Upper lobe of left lung (tissue), 4 donors: ENCODE measurements around the gene VPS36.

Source experiments
- EP300 ChIP-seq, 4 donors: sonication (generic); formaldehyde crosslinking; IDR thresholded peaks; one replicate each; pipeline ENCODE4 v1.5.1; 2017; ENCODE audit warnings: antibody characterized with exemption in 4 of 4, control low read depth in 2 of 4
- POLR2A ChIP-seq, 4 donors: fragments of 450-650 bp; IDR thresholded peaks; one replicate each; pipeline ENCODE4 v1.5.1; 2016 to 2017; ENCODE audit warnings: antibody characterized with exemption in 4 of 4, mild to moderate bottlenecking in 2 of 4
- POLR2AphosphoS5 ChIP-seq, 2 donors: sonication (generic); formaldehyde crosslinking; IDR thresholded peaks; one replicate each; pipeline ENCODE4 v1.5.1; 2017; ENCODE audit warnings: antibody characterized with exemption in 2 of 2
- TF ChIP-seq, protein P1 (sequence below), 6 experiments: fragments of 450-650 bp in 4 of 6; fragments of 200-600 bp in 2 of 6; sonication (generic) in 2 of 6; IDR thresholded peaks; one replicate each; pipeline ENCODE4 v1.5.1; 2016 to 2019; ENCODE audit warnings: antibody characterized with exemption in 6 of 6

DNA sequence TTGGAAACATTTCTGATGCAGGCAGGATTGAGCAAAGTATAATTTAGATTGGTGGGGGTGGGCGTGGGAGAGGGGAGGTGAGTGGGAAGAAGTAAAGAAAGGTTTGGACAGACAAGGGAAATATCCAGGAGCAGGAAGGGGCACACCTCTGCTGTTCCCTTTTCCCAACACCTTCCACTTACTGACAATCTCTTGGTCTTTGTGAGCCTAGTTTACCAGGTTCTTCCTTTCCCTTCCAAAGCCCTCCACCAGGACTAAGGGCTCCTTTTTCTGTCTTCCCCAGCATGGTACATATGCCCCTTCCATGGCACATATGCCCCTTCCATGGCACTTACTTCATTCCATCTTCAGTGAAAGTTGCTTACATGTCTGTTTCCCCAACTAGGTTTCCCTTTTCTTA is 38.3 kb downstream of the VPS36 start:
- TF ChIP-seq, protein P1, sequence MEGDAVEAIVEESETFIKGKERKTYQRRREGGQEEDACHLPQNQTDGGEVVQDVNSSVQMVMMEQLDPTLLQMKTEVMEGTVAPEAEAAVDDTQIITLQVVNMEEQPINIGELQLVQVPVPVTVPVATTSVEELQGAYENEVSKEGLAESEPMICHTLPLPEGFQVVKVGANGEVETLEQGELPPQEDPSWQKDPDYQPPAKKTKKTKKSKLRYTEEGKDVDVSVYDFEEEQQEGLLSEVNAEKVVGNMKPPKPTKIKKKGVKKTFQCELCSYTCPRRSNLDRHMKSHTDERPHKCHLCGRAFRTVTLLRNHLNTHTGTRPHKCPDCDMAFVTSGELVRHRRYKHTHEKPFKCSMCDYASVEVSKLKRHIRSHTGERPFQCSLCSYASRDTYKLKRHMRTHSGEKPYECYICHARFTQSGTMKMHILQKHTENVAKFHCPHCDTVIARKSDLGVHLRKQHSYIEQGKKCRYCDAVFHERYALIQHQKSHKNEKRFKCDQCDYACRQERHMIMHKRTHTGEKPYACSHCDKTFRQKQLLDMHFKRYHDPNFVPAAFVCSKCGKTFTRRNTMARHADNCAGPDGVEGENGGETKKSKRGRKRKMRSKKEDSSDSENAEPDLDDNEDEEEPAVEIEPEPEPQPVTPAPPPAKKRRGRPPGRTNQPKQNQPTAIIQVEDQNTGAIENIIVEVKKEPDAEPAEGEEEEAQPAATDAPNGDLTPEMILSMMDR (IDR thresholded peaks at IDR 0.05) = no peak
- TF ChIP-seq POLR2A (IDR thresholded peaks at IDR 0.05) (no peak), POLR2AphosphoS5 (IDR thresholded peaks at IDR 0.05) (no peak), EP300 (IDR thresholded peaks at IDR 0.05) (no peak)
